ENCODE data around the gene PHEX.
A peak's percentile ranks its signal among the peaks of the same experiment; 100 is the strongest.

GRCh38 chrX:22081475-22082092 lies 49.5 kb downstream of the PHEX start:
- TF ChIP-seq CTCF (IDR thresholded peaks at IDR 0.05) (peak in 1 of 4 experiments; percentile 43), POLR2A (IDR thresholded peaks at IDR 0.05) (no peak), EP300 (IDR thresholded peaks at IDR 0.05) (no peak)

Data from sigmoid colon (tissue), 4 donors.